Measurements from ENCODE around the gene RRAD.

DNA sequence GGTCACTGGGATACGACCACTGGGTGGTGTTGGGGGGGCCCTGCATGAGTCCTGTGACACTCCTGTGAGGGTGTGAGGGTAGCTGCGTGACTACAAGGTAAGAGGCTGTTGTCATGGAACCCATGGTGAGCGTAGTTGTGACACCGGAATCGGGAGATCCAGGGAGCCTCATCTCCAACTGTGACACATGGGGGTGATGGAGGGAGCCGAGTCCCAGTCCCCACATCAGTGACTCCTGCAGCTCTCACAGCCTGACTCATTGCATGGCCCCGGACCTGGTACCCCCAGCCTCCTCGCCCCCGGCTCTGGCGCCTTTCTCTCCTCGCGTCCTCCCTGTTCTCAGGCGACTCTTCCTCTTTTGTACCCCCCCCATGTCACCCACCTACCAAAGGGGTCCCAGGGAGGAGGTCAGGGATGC is 20.9 kb downstream of the RRAD start:
- TF ChIP-seq, protein P1, sequence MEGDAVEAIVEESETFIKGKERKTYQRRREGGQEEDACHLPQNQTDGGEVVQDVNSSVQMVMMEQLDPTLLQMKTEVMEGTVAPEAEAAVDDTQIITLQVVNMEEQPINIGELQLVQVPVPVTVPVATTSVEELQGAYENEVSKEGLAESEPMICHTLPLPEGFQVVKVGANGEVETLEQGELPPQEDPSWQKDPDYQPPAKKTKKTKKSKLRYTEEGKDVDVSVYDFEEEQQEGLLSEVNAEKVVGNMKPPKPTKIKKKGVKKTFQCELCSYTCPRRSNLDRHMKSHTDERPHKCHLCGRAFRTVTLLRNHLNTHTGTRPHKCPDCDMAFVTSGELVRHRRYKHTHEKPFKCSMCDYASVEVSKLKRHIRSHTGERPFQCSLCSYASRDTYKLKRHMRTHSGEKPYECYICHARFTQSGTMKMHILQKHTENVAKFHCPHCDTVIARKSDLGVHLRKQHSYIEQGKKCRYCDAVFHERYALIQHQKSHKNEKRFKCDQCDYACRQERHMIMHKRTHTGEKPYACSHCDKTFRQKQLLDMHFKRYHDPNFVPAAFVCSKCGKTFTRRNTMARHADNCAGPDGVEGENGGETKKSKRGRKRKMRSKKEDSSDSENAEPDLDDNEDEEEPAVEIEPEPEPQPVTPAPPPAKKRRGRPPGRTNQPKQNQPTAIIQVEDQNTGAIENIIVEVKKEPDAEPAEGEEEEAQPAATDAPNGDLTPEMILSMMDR (conservative IDR thresholded peaks at IDR 0.05; ENCODE audit: low read depth, low read length): no peak
- no peak for TF ChIP-seq POLR2A (IDR thresholded peaks at IDR 0.05; ENCODE audit: low read depth, low read length)
- TF ChIP-seq SMC3 (IDR thresholded peaks at IDR 0.05; ENCODE audit: low read depth, low read length): no peak
- TF ChIP-seq MXI1 (IDR thresholded peaks at IDR 0.05; ENCODE audit: borderline replicate concordance, low read depth, low read length): no peak
- TF ChIP-seq, protein P2, sequence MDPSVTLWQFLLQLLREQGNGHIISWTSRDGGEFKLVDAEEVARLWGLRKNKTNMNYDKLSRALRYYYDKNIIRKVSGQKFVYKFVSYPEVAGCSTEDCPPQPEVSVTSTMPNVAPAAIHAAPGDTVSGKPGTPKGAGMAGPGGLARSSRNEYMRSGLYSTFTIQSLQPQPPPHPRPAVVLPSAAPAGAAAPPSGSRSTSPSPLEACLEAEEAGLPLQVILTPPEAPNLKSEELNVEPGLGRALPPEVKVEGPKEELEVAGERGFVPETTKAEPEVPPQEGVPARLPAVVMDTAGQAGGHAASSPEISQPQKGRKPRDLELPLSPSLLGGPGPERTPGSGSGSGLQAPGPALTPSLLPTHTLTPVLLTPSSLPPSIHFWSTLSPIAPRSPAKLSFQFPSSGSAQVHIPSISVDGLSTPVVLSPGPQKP (IDR thresholded peaks at IDR 0.05; ENCODE audit: borderline replicate concordance, low read depth, low read length): no peak
- no peak for TF ChIP-seq RCOR1 (IDR thresholded peaks at IDR 0.05; ENCODE audit: insufficient replicate concordance, low read length)
- TF ChIP-seq RFX5 (IDR thresholded peaks at IDR 0.05; ENCODE audit: low read depth, low read length): no peak
- 0 out of 2 replicates have a peak, but pooled peaks have one; percentile 25 for TF ChIP-seq FOS (IDR thresholded peaks at IDR 0.05; ENCODE audit: low read depth, low read length)
- TF ChIP-seq MAFK (IDR thresholded peaks at IDR 0.05; ENCODE audit: low read depth, low read length): no peak
- TF ChIP-seq MAZ (IDR thresholded peaks at IDR 0.05; ENCODE audit: borderline replicate concordance, low read depth, low read length): no peak

All from IMR-90 (cell line).